Stimulated activated CD8-positive, alpha-beta memory T cell treated with anti-CD3 and anti-CD28 coated beads, Interleukin-12 subunit alpha, Interleukin-12 subunit beta, amount 100 ng/mL, for 1 hour (primary cell): ENCODE measurements around the gene NOTUM.
A peak's percentile ranks its signal among the peaks of the same experiment; 100 is the strongest.

ENCODE experiments used
- DNase-seq: peaks from one replicate; pipeline ENCODE4 v3.0.0-alpha.2; 2020; ENCODE audit warnings: low read depth

NOTUM gene

GRCh38 chr17:81977211-81977808 is 16.3 kb upstream of the NOTUM start, which contains the start of gene ASPSCR1:
Gene ASPSCR1, plus strand, starts transcription at chr17:81977629. Its CDS starts 18 bp downstream, at chr17:81977647.
- peak; percentile 85 for DNase-seq

GRCh38 chr17:81976332-81977210 is 15.6 kb upstream of the NOTUM start:
- no peak for DNase-seq

- no peak for DNase-seq
Measured at GRCh38 chr17:81973432-81973831, 12.4 kb upstream of the NOTUM start.

- no peak for DNase-seq
Measured at GRCh38 chr17:81968850-81969812, 8.1 kb upstream of the NOTUM start.

- DNase-seq, result no peak
Measured at GRCh38 chr17:81968396-81968745, 7.4 kb upstream of the NOTUM start.

GRCh38 chr17:81967533-81968395 is 6.8 kb upstream of the NOTUM start:
- DNase-seq, result peak; percentile 73

- DNase-seq, result no peak
Measured at GRCh38 chr17:81967244-81967532, 6.2 kb upstream of the NOTUM start.

- DNase-seq, result no peak
Measured at GRCh38 chr17:81966343-81967243, 5.6 kb upstream of the NOTUM start.

GRCh38 chr17:81964081-81964849 is 3.3 kb upstream of the NOTUM start:
- DNase-seq, result no peak

GRCh38 chr17:81962499-81963441 is 1.8 kb upstream of the NOTUM start:
- no peak for DNase-seq

GRCh38 chr17:81961521-81962498 is 823 bp upstream of the NOTUM start:
- no peak for DNase-seq

- no peak for DNase-seq
Measured at GRCh38 chr17:81960130-81960958, 643 bp downstream of the NOTUM start.

GRCh38 chr17:81959362-81960129 is 1.4 kb downstream of the NOTUM start:
- DNase-seq, result peak; percentile 73

GRCh38 chr17:81958633-81959342 is 2.2 kb downstream of the NOTUM start:
- DNase-seq, result no peak
